NCI-H345 (cell line): ENCODE data around the gene NAT8.
"Not testable (repeated sequence)": the region's sequence is repeated elsewhere in the genome, so short reads cannot be mapped to it uniquely, and the experiment has no call there.

Experiments
- DNase-seq: peaks from one replicate; lab custom pipeline; 2025; lab: John Stamatoyannopoulos, UW

NAT8 gene

DNA sequence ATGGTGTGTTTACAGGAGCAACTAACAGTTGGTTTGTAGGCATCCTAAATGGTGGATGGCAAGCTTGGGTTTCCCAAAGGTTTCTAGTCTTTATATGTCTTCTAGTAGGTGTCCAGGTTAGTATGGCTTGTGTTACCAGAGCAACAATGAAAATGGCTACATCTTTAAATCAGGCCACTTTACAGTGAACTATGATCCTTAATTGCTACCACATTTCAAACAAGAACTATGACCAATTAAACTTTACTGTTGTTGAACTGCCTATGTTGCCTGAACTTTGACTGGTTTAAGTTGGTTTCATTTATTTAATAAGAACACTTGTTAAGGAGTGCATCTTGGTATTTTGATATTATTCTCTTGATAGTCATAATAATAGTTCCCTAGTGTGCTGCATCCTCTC lies 5.2 kb downstream of the NAT8 start:
- not testable (repeated sequence) for DNase-seq

DNA sequence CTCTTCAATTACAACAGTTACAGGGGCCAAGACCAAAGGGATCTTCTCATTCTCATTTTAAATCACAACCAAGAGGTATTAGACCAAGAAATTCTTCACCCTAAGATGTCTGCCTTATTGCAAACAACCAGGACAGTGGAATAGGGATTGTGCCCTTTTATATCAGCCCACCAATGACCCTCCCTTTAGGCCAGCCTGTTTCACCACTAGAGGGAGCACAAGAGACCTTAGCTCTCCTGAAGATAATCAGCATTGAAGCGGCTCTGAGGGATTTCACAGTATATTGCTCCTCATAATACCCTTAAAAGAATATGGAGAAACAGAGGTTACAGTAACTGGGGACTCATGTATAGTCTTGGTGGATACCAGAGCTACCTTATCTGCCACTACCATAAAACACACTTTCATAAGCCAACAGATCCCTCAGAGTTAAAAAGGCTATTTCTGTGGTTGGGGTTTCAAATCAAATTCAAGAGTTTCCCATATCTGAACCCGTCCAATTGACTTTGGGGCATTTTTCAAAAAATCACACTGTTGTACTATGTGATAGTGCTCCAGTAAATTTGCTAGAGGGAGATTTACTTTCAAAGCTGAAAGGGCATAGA lies 11.5 kb downstream of the NAT8 start:
- DNase-seq: not testable (repeated sequence)

- DNase-seq: not testable (repeated sequence)
Observed at GRCh38 chr2:73628493-73628892, 13.7 kb downstream of the NAT8 start.

DNA sequence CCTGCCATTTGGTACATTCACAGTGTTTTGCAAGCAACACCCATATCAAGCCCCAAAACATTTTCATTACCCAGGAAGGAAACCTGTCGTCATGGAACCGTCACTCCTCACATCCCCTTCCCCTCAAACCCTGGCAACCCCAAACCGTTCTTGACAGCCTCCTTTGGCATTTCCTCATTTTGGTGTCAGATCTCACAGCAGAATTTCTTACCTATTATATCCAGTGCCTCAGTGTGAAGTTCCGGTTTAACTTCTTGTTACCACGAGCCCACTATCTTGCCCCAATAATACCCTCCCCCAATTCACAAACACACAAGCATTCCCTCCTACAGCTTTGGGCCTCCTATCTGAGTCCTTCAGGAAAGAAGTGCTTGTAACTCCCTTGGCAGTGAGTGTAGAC lies 16.0 kb downstream of the NAT8 start:
- DNase-seq: not testable (repeated sequence)

DNA sequence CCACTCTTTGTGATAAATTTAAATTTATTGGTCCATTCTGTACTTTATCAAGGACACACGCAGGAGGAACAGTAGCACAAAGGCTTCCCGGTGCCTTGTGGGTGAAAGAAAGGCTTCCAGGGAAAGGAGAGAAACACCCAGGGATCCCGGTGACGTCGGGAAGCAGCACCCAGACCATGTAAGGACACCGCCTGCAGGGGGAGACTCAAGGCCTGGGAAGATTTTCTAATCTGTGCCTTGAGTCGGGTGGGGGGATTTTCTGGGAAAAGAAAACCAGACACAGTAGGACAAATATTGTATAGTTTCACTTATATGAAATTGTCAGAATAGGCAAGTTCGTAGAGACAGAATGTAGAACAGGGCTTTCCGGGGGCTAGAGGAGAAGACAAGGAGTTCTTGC lies 17.6 kb downstream of the NAT8 start:
- DNase-seq: not testable (repeated sequence)

- not testable (repeated sequence) for DNase-seq
Observed at GRCh38 chr2:73624036-73624435, 18.2 kb downstream of the NAT8 start.

DNA sequence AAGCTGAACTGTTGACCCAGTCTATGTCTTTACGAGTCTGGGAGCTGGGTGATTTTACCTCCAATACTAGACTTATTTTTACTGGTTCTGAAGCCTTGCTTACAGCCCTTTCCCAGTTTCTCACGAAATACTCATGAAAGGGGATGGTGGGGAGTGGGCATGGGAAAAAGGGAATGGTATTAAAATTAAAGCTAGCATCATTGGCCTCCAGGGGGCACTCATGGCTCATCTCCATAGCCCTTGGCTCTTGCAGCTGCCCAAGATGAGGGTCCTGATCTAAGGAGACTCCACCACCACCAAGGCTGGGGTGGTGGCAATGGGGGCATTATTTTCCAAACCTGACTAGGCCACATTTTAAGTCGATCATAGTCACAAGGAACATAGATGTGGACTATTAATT lies 22.3 kb downstream of the NAT8 start:
- not testable (repeated sequence) for DNase-seq

- peak; percentile 3 for DNase-seq
Observed at GRCh38 chr2:73614997-73615396, 27.2 kb downstream of the NAT8 start.

DNA sequence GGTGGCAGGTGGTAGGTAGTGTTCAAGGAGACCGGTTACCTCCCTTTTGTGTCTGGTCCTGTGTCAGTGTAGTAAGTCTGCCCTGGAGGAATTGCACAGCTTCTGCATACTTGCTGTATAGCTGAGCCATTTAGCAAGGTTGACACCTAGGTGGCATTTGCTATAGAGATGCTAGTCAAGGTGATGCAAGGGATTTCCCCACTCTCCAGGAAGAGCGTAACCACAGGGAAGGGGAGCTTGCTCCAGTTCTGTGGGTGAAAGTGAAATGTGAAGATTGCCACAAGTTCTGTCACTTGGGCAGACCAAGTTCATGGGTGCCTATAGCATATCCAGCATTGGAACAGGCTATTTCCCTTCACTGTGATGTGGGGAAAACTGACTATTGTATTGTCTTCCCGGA lies 28.1 kb downstream of the NAT8 start:
- DNase-seq: no peak

- no peak for DNase-seq
Observed at GRCh38 chr2:73611867-73612266, 30.4 kb downstream of the NAT8 start.

DNA sequence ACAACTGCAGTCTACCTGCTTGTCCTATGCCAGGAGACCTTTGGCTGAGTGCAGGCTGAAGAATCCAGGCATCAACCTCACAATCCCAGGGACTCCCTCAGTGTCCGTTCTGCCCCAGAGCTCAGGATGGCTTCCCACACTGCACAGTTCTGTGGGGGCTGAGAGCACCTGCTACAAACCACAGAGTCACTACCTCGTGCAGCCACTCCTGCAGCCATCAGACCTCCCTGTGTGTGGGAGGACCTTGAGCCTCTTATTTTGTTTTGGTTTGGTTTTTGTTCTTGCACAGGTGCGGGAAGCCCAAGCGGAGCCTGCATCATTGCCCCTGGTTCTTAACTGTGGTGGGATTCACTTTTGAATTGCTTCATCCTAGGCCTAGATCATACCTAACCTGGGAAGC lies 31.0 kb downstream of the NAT8 start:
- DNase-seq: no peak

DNA sequence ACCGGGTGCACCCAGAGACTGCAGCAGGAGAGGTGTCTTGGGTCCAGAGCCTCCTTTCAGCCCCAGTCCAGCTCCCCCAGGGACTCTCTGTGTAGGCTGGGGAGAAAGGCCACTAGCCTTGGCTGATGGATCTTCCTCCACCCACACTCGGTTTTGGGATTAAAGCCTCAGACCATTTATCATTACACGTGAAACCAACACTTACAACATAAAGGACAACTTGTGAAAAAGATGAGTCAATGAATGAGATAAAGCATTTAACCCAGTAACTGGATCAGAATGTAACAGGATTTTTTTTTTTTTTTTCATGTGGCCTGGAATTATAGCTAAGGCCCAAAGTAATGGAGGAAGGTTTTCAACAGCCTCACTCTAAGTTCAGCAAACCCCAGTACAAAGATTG lies 32.1 kb downstream of the NAT8 start:
- no peak for DNase-seq

- DNase-seq: not testable (repeated sequence)
Observed at GRCh38 chr2:73604589-73604988, 37.6 kb downstream of the NAT8 start.

DNA sequence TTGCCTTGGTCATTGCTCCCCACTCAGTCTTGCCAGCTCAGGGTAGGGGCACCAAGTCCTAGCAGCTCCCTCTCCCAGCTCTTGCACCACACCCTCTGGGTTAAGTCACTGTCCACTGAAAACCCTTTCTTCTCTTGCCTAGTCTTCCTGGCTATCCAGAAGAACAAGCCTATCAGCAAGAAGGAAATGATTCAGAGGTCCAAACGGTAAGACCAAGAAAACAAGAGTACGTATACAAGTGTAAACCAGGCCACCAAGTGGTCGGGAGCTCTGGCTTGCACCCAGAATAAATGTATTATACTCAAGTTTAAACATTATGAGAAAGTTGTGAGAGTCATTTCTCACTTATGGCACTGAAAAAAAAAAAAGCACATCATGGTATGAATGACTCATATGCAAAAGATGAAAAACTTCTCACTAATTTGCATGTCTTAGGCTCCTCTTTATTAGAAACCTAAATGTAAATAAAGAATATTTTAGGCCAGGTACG lies 39.1 kb downstream of the NAT8 start:
- DNase-seq: not testable (repeated sequence)

GRCh38 chr2:73601780-73602179 lies 40.4 kb downstream of the NAT8 start:
- DNase-seq: no peak

DNA sequence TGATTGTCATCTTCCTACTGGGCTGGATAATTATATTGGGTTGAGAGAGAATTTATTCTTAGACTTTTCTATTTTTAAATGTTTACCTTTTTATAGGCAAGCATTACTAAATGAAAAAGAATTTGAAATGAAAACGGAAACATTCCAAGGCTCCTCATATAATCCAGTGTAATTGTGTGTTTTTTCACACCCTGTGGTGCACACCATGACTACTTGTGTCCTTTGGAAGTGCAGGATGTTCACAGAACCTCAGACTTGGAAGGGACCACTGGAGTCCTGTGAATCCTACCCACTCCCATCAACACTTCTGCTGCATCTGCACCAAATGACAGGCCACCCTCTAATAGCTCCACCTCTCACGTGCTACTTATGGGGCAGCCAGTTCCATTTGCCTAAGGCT lies 48.0 kb downstream of the NAT8 start:
- DNase-seq: no peak

DNA sequence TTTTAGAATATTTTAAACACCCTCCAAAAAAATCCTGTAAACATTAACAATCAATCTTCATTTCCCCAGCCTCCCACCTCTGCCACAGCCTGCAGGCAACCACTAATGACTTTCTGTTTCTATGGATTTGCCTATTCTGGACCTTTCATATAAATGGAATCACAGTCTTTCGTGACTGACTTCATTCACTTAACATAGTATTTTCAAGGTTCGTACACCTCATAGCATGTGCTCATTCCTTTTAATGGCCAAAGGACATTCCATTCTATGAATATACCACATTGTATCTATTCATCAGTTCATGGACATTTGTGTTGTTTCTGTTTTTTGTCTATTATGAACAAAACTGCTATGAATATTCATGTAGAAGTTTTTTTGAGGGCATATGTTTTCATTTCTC lies 48.5 kb downstream of the NAT8 start:
- DNase-seq: no peak
